SU-DHL-6 (cell line): Measurements from ENCODE around the gene NECTIN3.

ENCODE experiments used
- H2AFZ ChIP-seq: fragments of 200-600 bp; sonication (generic); 2 replicates; pipeline ENCODE4 v1.6.1; 2014; ENCODE audit warnings: low read depth, mild to moderate bottlenecking, moderate library complexity, mixed read lengths, antibody characterized with exemption, low read length; ENCODE audit not compliant: severe bottlenecking
- H3F3A ChIP-seq: fragments of 200-600 bp; shearing (Covaris generic); 2 replicates; pipeline ENCODE4 v1.6.0; 2016; ENCODE audit warnings: antibody characterized with exemption, mild to moderate bottlenecking; ENCODE audit not compliant: insufficient read depth
- H3K27ac ChIP-seq: fragments of 200-600 bp; sonication (generic); 2 replicates; pipeline ENCODE4 v1.5.1; 2016; ENCODE audit warnings: low read depth, mild to moderate bottlenecking, low read length, moderate library complexity, mixed read lengths
- H3K27me3 ChIP-seq: fragments of 200-600 bp; sonication (generic), shearing (Covaris generic); 2 replicates; pipeline ENCODE4 v1.6.0; 2014; ENCODE audit warnings: mild to moderate bottlenecking, low read length
- H3K36me3 ChIP-seq: fragments of 200-600 bp; sonication (generic); 2 replicates; pipeline ENCODE4 v1.6.1; 2014; ENCODE audit warnings: mild to moderate bottlenecking, low read length, mixed read lengths
- H3K4me2 ChIP-seq: fragments of 300-600, 200-600 bp; shearing (Covaris generic), sonication (generic); 2 replicates; pipeline ENCODE4 v1.6.0; 2014; ENCODE audit warnings: low read length, low read depth, mild to moderate bottlenecking; ENCODE audit not compliant: poor library complexity, severe bottlenecking
- H3K4me3 ChIP-seq: fragments of 200-600 bp; sonication (generic); 2 replicates; pipeline ENCODE4 v1.5.1; 2014; ENCODE audit warnings: antibody characterized with exemption, low read length, mild to moderate bottlenecking, mixed read lengths; ENCODE audit not compliant: insufficient read depth, poor library complexity, severe bottlenecking
- H3K79me2 ChIP-seq: fragments of 200-600 bp; sonication (generic); 2 replicates; pipeline ENCODE4 v1.6.1; 2014; ENCODE audit warnings: mild to moderate bottlenecking, low read length, moderate library complexity; ENCODE audit not compliant: insufficient read depth
- H3K9ac ChIP-seq: fragments of 200-600 bp; sonication (generic); 2 replicates; pipeline ENCODE4 v1.7.0; 2014; ENCODE audit warnings: mild to moderate bottlenecking, low read length
- H3K9me2 ChIP-seq: fragments of 200-600 bp; sonication (generic); replicated peaks from 2 replicates; pipeline ENCODE4 v1.6.1; 2014; ENCODE audit warnings: low read length; ENCODE audit not compliant: insufficient read depth
- H3K9me3 ChIP-seq: fragments of 200-600 bp; sonication (generic); 2 replicates; pipeline ENCODE4 v1.6.1; 2014; ENCODE audit warnings: low read length, mixed read lengths; ENCODE audit not compliant: insufficient read depth
- H4K20me1 ChIP-seq: fragments of 200-600 bp; sonication (generic); 2 replicates; pipeline ENCODE4 v1.6.1; 2014; ENCODE audit warnings: low read depth, mild to moderate bottlenecking, antibody characterized with exemption, low read length, moderate library complexity, mixed read lengths
- CTCF ChIP-seq: fragments of 200-600 bp; sonication (generic); IDR thresholded peaks from one replicate; pipeline ENCODE4 v1.5.1; 2017; ENCODE audit warnings: antibody characterized with exemption, mild to moderate bottlenecking, low read length, moderate library complexity; ENCODE audit not compliant: insufficient read depth, poor library complexity, severe bottlenecking
- EZH2phosphoT487 ChIP-seq: fragments of 200-600 bp; sonication (generic), shearing (Covaris generic); conservative IDR thresholded peaks from 2 replicates; pipeline ENCODE4 v1.6.1; 2018; ENCODE audit warnings: mild to moderate bottlenecking, antibody characterized with exemption, low read length, moderate library complexity, mixed read lengths

Gene NECTIN3

GRCh38 chr3:111227216-111227615 lies 155.6 kb downstream of the NECTIN3 start:
- no peak for TF ChIP-seq CTCF
- no peak for TF ChIP-seq EZH2phosphoT487

GRCh38 chr3:111229301-111229700 lies 157.7 kb downstream of the NECTIN3 start:
- Histone ChIP-seq H3K9ac (no peak overlapping the region), H2AFZ (no peak overlapping the region)

More at GRCh38 chr3:111227216-111227615, 155.6 kb downstream of the NECTIN3 start:
- H3K27ac ChIP-seq, result no peak overlapping the region
- no peak overlapping the region for H3K4me3 ChIP-seq
- no peak overlapping the region for H2AFZ ChIP-seq
- no peaks in the 10 kb centered on the region for H3F3A ChIP-seq
- no peaks in the 10 kb centered on the region for H3K79me2 ChIP-seq
- no peaks in the 10 kb centered on the region for H4K20me1 ChIP-seq
- no peak overlapping the region for H3K4me2 ChIP-seq
- H3K9me3 ChIP-seq, result no peaks in the 10 kb centered on the region
- no peaks in the 10 kb centered on the region for H3K9me2 ChIP-seq
- no peaks in the 10 kb centered on the region for H3K36me3 ChIP-seq
- no peak overlapping the region for H3K9ac ChIP-seq
- no peaks in the 10 kb centered on the region for H3K27me3 ChIP-seq

GRCh38 chr3:111236836-111237713 lies 165.5 kb downstream of the NECTIN3 start:
- Histone ChIP-seq H3K9me2 (no peaks in the 10 kb centered on the region; the same call in 1 of the 2 replicates), H3K4me2 (no peak overlapping the region), H3K4me3 (no peak overlapping the region), H2AFZ (no peak overlapping the region), H3K9me3 (no peaks in the 10 kb centered on the region), H3K79me2 (no peaks in the 10 kb centered on the region), H4K20me1 (no peaks in the 10 kb centered on the region), H3K27me3 (no peaks in the 10 kb centered on the region), H3K9ac (no peak overlapping the region), H3F3A (no peaks in the 10 kb centered on the region), H3K36me3 (no peaks in the 10 kb centered on the region), H3K27ac (no peak overlapping the region)
- TF ChIP-seq CTCF (no peak), EZH2phosphoT487 (no peak)

More at GRCh38 chr3:111229301-111229700, 157.7 kb downstream of the NECTIN3 start:
- Histone ChIP-seq H3K4me3 (no peak overlapping the region), H3K27me3 (no peaks in the 10 kb centered on the region), H3K36me3 (no peaks in the 10 kb centered on the region), H3K9me3 (no peaks in the 10 kb centered on the region), H3K27ac (no peak overlapping the region), H3K4me2 (no peak overlapping the region), H3F3A (no peaks in the 10 kb centered on the region), H3K79me2 (no peaks in the 10 kb centered on the region), H4K20me1 (no peaks in the 10 kb centered on the region), H3K9me2 (no peaks in the 10 kb centered on the region)
- TF ChIP-seq CTCF (no peak), EZH2phosphoT487 (no peak)
